ENCODE results near the gene TSPO2. TPM values are rescaled to one million over a fixed set of nuclear protein-coding genes. Genes with fewer than 3 reads are reported as not detected.
"Not testable (repeated sequence)": the region's sequence is repeated elsewhere in the genome, so short reads cannot be mapped to it uniquely, and the experiment has no call there.

Gene TSPO2
- total RNA-seq, 6 donors from 2014 or later = not detected

- no peak for TF ChIP-seq POLR2A (IDR thresholded peaks at IDR 0.05)
- TF ChIP-seq CTCF (IDR thresholded peaks at IDR 0.05) = no peak
- no peak for TF ChIP-seq POLR2AphosphoS5 (IDR thresholded peaks at IDR 0.05)
- TF ChIP-seq EP300 (IDR thresholded peaks at IDR 0.05) = no peak
- 85 to 96% methylated on average over 3 of the region's 3 CpGs for WGBS, 2 donors
- ATAC-seq (ENCODE audit: low FRiP score in 2 of 2) (no peak), DNase-seq (no peak)
- Histone ChIP-seq H3K4me1 (peaks cover 0 to 3% (median 0%) of the 10 kb centered on the region in 4 donors), H3K27ac (no peak overlapping the region), H3K27me3 (no peaks in the 10 kb centered on the region), H3K9me3 (no peaks in the 10 kb centered on the region), H3K36me3 (no peaks in the 10 kb centered on the region), H3K4me3 (no peak overlapping the region)
These were observed 34.3 kb upstream of the TSPO2 start for GRCh38 chr6:41008011-41008410.

DNA sequence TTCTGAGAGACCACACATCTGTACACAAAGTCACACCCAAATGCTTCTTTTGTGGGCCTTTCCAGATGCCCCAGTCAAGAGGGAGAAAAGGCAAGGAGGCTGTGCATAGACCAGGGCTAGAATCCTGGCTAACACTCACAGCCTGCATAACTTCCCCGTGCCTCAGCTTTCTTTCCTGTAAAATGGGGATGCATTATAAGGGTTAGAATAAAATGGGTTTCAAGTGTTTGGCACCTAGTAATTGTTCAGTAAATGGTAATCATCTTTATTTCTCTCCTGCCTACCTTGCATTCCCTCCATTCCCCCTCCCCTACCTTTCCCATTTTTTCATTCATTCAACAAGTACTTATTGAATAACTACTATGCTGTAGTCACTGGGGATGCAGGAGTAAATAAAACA lies 32.6 kb upstream of the TSPO2 start:
- DNase-seq (no peak), ATAC-seq (ENCODE audit: low FRiP score in 2 of 2) (no peak)
- no peaks in the 10 kb centered on the region for H3K9me3 ChIP-seq
- H3K4me1 ChIP-seq = peaks cover 0 to 3% (median 0%) of the 10 kb centered on the region in 4 donors
- no peak overlapping the region for H3K4me3 ChIP-seq
- no peak for TF ChIP-seq POLR2A (IDR thresholded peaks at IDR 0.05)
- 100% methylated on average over 1 of the region's 1 CpG for WGBS, 2 donors
- no peaks in the 10 kb centered on the region for H3K27me3 ChIP-seq
- no peaks in the 10 kb centered on the region for H3K36me3 ChIP-seq
- no peak overlapping the region for H3K27ac ChIP-seq

DNA sequence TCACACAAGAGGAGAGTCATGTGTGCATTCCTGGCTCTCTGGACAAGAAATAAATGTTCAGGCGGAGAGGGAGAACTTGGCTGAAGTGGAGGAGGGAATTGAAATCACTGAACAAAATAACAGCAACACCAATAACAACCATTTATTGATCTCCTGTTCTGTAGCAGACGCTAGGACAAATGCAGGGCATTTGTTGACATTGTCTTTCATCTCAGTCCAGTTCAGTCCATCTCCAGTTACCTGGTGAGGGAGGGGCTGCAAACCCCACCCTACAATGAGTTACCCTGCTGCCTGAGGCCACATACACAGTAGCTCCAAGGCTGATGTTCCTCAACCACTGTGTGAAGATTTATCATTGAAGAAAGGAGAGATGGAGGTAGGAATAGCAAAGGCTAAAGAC lies 30.6 kb upstream of the TSPO2 start:
- DNase-seq = no peak
- Histone ChIP-seq H3K36me3 (no peaks in the 10 kb centered on the region), H3K27ac (no peak overlapping the region), H3K9me3 (no peaks in the 10 kb centered on the region), H3K4me1 (no peaks in the 10 kb centered on the region), H3K27me3 (no peaks in the 10 kb centered on the region), H3K4me3 (no peak overlapping the region)
- ATAC-seq (ENCODE audit: low FRiP score in 2 of 2) = no peak
- WGBS, 2 donors = 82 to 89% methylated on average over 2 of the region's 2 CpGs
- TF ChIP-seq EP300 (IDR thresholded peaks at IDR 0.05) (no peak), POLR2AphosphoS5 (IDR thresholded peaks at IDR 0.05) (no peak), POLR2A (IDR thresholded peaks at IDR 0.05) (no peak), CTCF (IDR thresholded peaks at IDR 0.05) (no peak)

- H3K27ac ChIP-seq = no peak overlapping the region
- no peaks in the 10 kb centered on the region for H3K4me1 ChIP-seq
- H3K9me3 ChIP-seq = no peaks in the 10 kb centered on the region
- ATAC-seq (ENCODE audit: low FRiP score in 2 of 2) (no peak), DNase-seq (no peak)
- TF ChIP-seq EP300 (IDR thresholded peaks at IDR 0.05) (no peak), CTCF (IDR thresholded peaks at IDR 0.05) (no peak)
- no peaks in the 10 kb centered on the region for H3K36me3 ChIP-seq
- 83 to 84% methylated on average over 5 of the region's 5 CpGs for WGBS, 2 donors
- no peaks in the 10 kb centered on the region for H3K27me3 ChIP-seq
- no peak overlapping the region for H3K4me3 ChIP-seq
These were observed 28.7 kb upstream of the TSPO2 start for GRCh38 chr6:41013466-41014153.

DNA sequence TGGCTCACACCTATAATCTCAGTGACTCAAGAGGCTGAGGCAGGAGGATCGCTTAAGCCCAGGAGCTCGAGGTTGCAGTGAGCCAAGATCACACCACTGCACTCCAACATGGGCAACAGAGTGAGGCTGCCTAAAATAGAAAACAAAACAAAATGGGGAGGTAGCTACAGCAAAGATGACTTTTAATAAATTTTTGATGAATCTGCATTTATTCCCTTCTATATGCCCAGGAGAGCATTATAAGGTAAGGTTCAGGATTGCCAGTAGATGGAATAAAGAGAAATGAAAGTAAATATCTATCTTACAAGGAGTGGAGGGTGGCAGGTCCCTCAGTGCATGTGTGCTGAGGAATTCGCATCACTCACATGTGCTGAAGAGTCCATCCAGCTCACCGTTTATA lies 27.5 kb upstream of the TSPO2 start:
- DNase-seq = no peak
- Histone ChIP-seq H3K4me1 (no peaks in the 10 kb centered on the region), H3K4me3 (no peak overlapping the region), H3K27me3 (no peaks in the 10 kb centered on the region), H3K9me3 (no peaks in the 10 kb centered on the region), H3K36me3 (no peaks in the 10 kb centered on the region), H3K27ac (no peak overlapping the region)
- WGBS, 2 donors = 89 to 94% methylated on average over 4 of the region's 4 CpGs
- TF ChIP-seq POLR2AphosphoS5 (IDR thresholded peaks at IDR 0.05) (no peak), CTCF (IDR thresholded peaks at IDR 0.05) (no peak), EP300 (IDR thresholded peaks at IDR 0.05) (no peak), POLR2A (IDR thresholded peaks at IDR 0.05) (no peak)
- no peak for ATAC-seq (ENCODE audit: low FRiP score in 2 of 2)

GRCh38 chr6:41015860-41016259 lies 26.4 kb upstream of the TSPO2 start:
- not testable (repeated sequence) for DNase-seq; H3K27me3 ChIP-seq; H3K27ac ChIP-seq; H3K9me3 ChIP-seq; H3K4me3 ChIP-seq; H3K36me3 ChIP-seq; ATAC-seq (ENCODE audit: low FRiP score in 2 of 2); H3K4me1 ChIP-seq
- 94 to 98% methylated on average over 5 of the region's 5 CpGs for WGBS, 2 donors

All from upper lobe of left lung (tissue), 6 donors.